Measurements from ENCODE around the gene IFFO2. TPM values are rescaled to one million over a fixed set of nuclear protein-coding genes. Genes with fewer than 3 reads are reported as not detected.

Gene IFFO2
- total RNA-seq, 6 donors from 2014 or later = 9.2 to 19.3 (median 11.0) TPM

DNA sequence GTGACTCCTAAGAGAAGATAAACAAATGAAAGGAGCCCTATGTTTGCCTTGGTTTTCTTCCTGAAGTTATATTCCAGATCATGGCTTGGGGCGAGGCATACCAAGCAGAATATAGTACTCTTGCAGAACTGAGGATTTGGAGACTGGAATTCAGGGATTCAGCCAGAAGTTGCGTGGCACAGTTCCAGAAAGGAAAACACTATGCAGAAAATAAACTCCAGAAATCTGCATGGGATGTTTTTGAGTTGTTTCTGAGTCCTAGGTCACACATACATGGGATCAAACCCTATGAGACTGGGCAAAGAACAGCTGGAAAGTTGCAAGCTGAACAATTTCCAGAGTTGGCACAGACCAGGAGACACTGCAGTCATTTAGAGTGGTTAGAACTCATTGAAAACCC is 42.9 kb upstream of the IFFO2 start:
- DNase-seq = no peak
- Histone ChIP-seq H3K27me3 (no peaks in the 10 kb centered on the region), H3K9me3 (no peaks in the 10 kb centered on the region), H3K36me3 (no peaks in the 10 kb centered on the region), H3K27ac (peak overlapping the region in 1 of 4 donors; percentile 14), H3K4me1 (peaks cover 0 to 11% (median 5%) of the 10 kb centered on the region in 4 donors), H3K4me3 (no peak overlapping the region)
- 40 to 53% methylated on average over 2 of the region's 2 CpGs for WGBS, 2 donors
- TF ChIP-seq CTCF (IDR thresholded peaks at IDR 0.05) (no peak), EP300 (IDR thresholded peaks at IDR 0.05) (no peak), POLR2AphosphoS5 (IDR thresholded peaks at IDR 0.05) (no peak), POLR2A (IDR thresholded peaks at IDR 0.05) (no peak)
- no peak for ATAC-seq (ENCODE audit: low FRiP score in 2 of 2)

GRCh38 chr1:18998016-18998724 is 41.7 kb upstream of the IFFO2 start:
- H3K36me3 ChIP-seq = no peaks in the 10 kb centered on the region
- no peaks in the 10 kb centered on the region for H3K27me3 ChIP-seq
- WGBS, 2 donors = 77% methylated on average over 3 to 9 of the region's 9 CpGs
- ATAC-seq (ENCODE audit: low FRiP score in 2 of 2) (no peak), DNase-seq (peak in 1 of 2 donors; percentile 79)
- H3K4me3 ChIP-seq = no peak overlapping the region
- no peaks in the 10 kb centered on the region for H3K9me3 ChIP-seq
- TF ChIP-seq POLR2AphosphoS5 (IDR thresholded peaks at IDR 0.05) (no peak), POLR2A (IDR thresholded peaks at IDR 0.05) (no peak), EP300 (IDR thresholded peaks at IDR 0.05) (peak in 1 of 4 donors; percentile 0), CTCF (IDR thresholded peaks at IDR 0.05) (no peak)
- H3K4me1 ChIP-seq = peaks cover 0 to 11% (median 5%) of the 10 kb centered on the region in 4 donors
- peak overlapping the region in 1 of 4 donors; percentile 14 for H3K27ac ChIP-seq

DNA sequence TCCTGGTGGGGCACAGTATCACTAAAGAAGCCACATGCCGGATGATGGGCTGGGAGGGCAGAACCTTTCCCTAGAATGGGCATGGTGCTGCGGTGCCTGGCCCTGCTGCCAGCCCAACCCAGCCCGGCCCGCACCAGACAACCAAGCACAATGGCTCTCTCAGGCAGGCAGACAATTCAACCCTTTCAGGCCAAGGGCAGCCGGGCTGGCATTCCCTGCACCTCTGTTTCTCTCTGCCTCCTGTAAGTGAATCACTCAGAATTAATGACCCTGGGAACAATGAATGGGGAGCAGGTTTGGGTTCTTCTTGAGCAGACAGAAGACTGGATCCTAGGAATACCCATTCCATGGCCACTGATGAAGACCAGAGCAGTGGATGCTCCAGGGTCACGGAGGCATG is 41.0 kb upstream of the IFFO2 start:
- Histone ChIP-seq H3K27me3 (no peaks in the 10 kb centered on the region), H3K9me3 (no peaks in the 10 kb centered on the region), H3K4me1 (peaks cover 0 to 11% (median 5%) of the 10 kb centered on the region in 4 donors), H3K36me3 (no peaks in the 10 kb centered on the region), H3K27ac (no peak overlapping the region), H3K4me3 (no peak overlapping the region)
- no peak for ATAC-seq (ENCODE audit: low FRiP score in 2 of 2)
- DNase-seq = no peak
- WGBS, 2 donors = 72 to 100% methylated on average over 4 to 6 of the region's 6 CpGs
- TF ChIP-seq CTCF (IDR thresholded peaks at IDR 0.05) (no peak), POLR2A (IDR thresholded peaks at IDR 0.05) (no peak), POLR2AphosphoS5 (IDR thresholded peaks at IDR 0.05) (no peak), EP300 (IDR thresholded peaks at IDR 0.05) (no peak)

DNA sequence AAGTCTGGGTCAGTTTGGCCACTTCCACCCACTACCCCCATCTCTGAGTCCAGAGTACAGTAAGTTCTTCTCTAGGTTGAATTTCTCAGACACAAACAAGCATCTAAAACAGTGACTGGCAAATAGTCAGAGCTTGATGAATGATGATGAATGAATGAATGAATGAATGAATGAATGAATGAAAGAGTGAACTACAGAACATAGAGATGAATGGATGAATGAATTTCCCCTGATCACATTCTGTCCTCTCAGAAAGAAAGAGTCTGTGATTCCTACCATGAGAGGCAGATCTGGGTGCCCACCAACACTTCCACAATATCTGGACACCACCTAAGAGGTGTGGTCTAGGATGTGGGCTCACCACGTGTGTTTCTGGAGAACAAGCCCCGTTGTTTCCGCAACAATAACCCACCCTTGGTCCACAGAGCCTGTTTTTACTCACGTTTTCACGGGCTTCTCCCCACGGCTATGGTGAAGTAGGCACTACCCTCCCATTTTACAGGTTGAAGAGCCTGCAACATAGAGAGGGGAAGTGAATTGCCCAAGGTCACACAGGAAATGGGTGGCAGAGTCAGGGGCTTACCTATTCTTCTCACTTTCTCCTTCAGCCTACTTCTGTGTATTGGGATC is 40.2 kb upstream of the IFFO2 start:
- no peaks in the 10 kb centered on the region for H3K9me3 ChIP-seq
- no peak overlapping the region for H3K4me3 ChIP-seq
- no peaks in the 10 kb centered on the region for H3K36me3 ChIP-seq
- peaks cover 0 to 11% (median 5%) of the 10 kb centered on the region in 4 donors for H3K4me1 ChIP-seq
- no peaks in the 10 kb centered on the region for H3K27me3 ChIP-seq
- no peak for TF ChIP-seq POLR2A (IDR thresholded peaks at IDR 0.05)
- TF ChIP-seq EP300 (IDR thresholded peaks at IDR 0.05) = no peak
- WGBS, 2 donors = 76 to 79% methylated on average over 6 of the region's 6 CpGs
- ATAC-seq (ENCODE audit: low FRiP score in 2 of 2) (no peak), DNase-seq (no peak)
- no peak overlapping the region for H3K27ac ChIP-seq

- no peaks in the 10 kb centered on the region for H3K9me3 ChIP-seq
- H3K27ac ChIP-seq = no peak overlapping the region
- ATAC-seq (ENCODE audit: low FRiP score in 2 of 2) (no peak), DNase-seq (no peak)
- 78 to 84% methylated on average over 6 of the region's 6 CpGs for WGBS, 2 donors
- no peak overlapping the region for H3K4me3 ChIP-seq
- H3K36me3 ChIP-seq = no peaks in the 10 kb centered on the region
- H3K4me1 ChIP-seq = peaks cover 0 to 10% (median 4%) of the 10 kb centered on the region in 4 donors
- H3K27me3 ChIP-seq = no peaks in the 10 kb centered on the region
- TF ChIP-seq POLR2A (IDR thresholded peaks at IDR 0.05) (no peak), EP300 (IDR thresholded peaks at IDR 0.05) (no peak), POLR2AphosphoS5 (IDR thresholded peaks at IDR 0.05) (no peak), CTCF (IDR thresholded peaks at IDR 0.05) (no peak)
Measured at GRCh38 chr1:18994381-18994780, 37.9 kb upstream of the IFFO2 start.

Data from upper lobe of left lung (tissue), 6 donors.